OCI-LY1 (cell line): ENCODE measurements around the gene IGLL5.

Experiments
- H2AFZ ChIP-seq: fragments of 200-600 bp; sonication (generic), shearing (Covaris generic); 2 replicates; pipeline ENCODE4 v1.6.0; 2014; ENCODE audit warnings: antibody characterized with exemption, mild to moderate bottlenecking, low read length
- H3F3A ChIP-seq: fragments of 200-600 bp; sonication (generic), shearing (Covaris generic); 2 replicates; pipeline ENCODE4 v1.6.0; 2014; ENCODE audit warnings: mild to moderate bottlenecking, antibody characterized with exemption, low read length, moderate library complexity; ENCODE audit not compliant: insufficient read depth
- H3K27ac ChIP-seq: fragments of 200-600 bp; sonication (generic); 2 replicates; pipeline ENCODE4 v1.5.1; 2014; ENCODE audit warnings: low read length, mixed run types, mild to moderate bottlenecking, low read depth; ENCODE audit not compliant: poor library complexity, severe bottlenecking
- H3K27me3 ChIP-seq: fragments of 200-600 bp; sonication (generic); 2 replicates; pipeline ENCODE4 v1.6.0; 2014; ENCODE audit warnings: antibody characterized with exemption, mild to moderate bottlenecking, low read length, moderate library complexity; ENCODE audit not compliant: insufficient read depth
- H3K36me3 ChIP-seq: fragments of 200-600 bp; sonication (generic); 2 replicates; pipeline ENCODE4 v1.6.1; 2014; ENCODE audit warnings: mild to moderate bottlenecking, antibody characterized with exemption, low read length, moderate library complexity, mixed read lengths; ENCODE audit not compliant: insufficient read depth
- H3K4me1 ChIP-seq: fragments of 200-600 bp; sonication (generic); 2 replicates; pipeline ENCODE4 v1.5.1; 2014; ENCODE audit warnings: mild to moderate bottlenecking, low read length, moderate library complexity; ENCODE audit not compliant: insufficient read depth, severe bottlenecking
- H3K4me2 ChIP-seq: fragments of 200-600 bp; sonication (generic), shearing (Covaris generic); 2 replicates; pipeline ENCODE4 v1.6.1; 2014; ENCODE audit warnings: low read length
- H3K4me3 ChIP-seq: fragments of 200-600 bp; sonication (generic); 2 replicates; pipeline ENCODE4 v1.5.1; 2014; ENCODE audit warnings: low read length, low read depth, mild to moderate bottlenecking, mixed read lengths; ENCODE audit not compliant: poor library complexity, severe bottlenecking
- H3K79me2 ChIP-seq: fragments of 200-600 bp; shearing (Covaris generic); 2 replicates; pipeline ENCODE4 v1.6.1; 2016; ENCODE audit warnings: mixed run types, low read length, mixed read lengths; ENCODE audit not compliant: insufficient read depth
- H3K9ac ChIP-seq: fragments of 200-600 bp; sonication (generic), shearing (Covaris generic); 2 replicates; pipeline ENCODE4 v1.6.1; 2014; ENCODE audit warnings: mild to moderate bottlenecking, low read length, mixed read lengths
- H3K9me2 ChIP-seq: fragments of 200-600 bp; sonication (generic), shearing (Covaris generic); 2 replicates; pipeline ENCODE4 v1.6.1; 2014; ENCODE audit warnings: low read depth, mild to moderate bottlenecking, low read length, mixed read lengths
- H3K9me3 ChIP-seq: fragments of 200-600 bp; shearing (Covaris generic); 2 replicates; pipeline ENCODE4 v1.6.1; 2014; ENCODE audit warnings: low read length, mixed read lengths
- H4K20me1 ChIP-seq: fragments of 200-600 bp; sonication (generic), shearing (Covaris generic); 2 replicates; pipeline ENCODE4 v1.6.0; 2016; ENCODE audit warnings: mild to moderate bottlenecking, low read length; ENCODE audit not compliant: insufficient read depth
- EZH2 ChIP-seq: fragments of 200-600 bp; sonication (generic), shearing (Covaris generic); IDR thresholded peaks from 2 replicates; pipeline ENCODE4 v1.8.0; 2017; ENCODE audit warnings: borderline replicate concordance, mixed run types, mild to moderate bottlenecking, antibody characterized with exemption, low read length, moderate library complexity, mixed read lengths
- TF ChIP-seq, protein P1 (sequence below): fragments of 200-600 bp; sonication (generic), shearing (Covaris generic); IDR thresholded peaks from 2 replicates; pipeline ENCODE4 v1.5.1; 2017; ENCODE audit warnings: mild to moderate bottlenecking, antibody characterized with exemption, low read length, moderate library complexity, mixed read lengths

IGLL5 gene

DNA sequence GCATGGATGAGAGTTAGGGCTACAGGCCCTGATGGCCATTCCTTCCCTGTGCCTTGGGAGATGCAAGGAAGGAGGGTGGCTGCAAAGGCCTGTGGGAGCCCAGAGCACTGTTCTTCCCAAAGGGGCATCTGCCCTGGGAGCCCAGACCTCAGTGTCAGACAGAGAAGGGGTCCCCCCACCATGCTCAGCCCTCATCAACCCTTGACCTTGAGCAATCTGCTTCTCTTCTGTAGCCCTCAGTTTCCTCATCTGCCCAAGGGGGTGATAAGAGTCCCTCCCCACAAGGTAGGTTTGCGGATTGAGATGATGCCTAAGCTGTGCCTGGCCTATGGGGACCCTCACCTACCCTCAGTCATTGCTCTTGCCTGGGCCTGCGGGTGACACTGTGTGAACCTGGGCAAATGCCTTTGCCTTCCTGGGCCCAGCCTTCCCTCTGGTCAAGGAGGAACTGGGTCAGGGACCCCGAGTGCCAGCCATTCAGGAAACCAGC lies 47.5 kb downstream of the IGLL5 start:
- Histone ChIP-seq H3K27me3 (no peaks in the 10 kb centered on the region), H3K9me3 (no peaks in the 10 kb centered on the region), H2AFZ (no peak overlapping the region), H3K79me2 (no peaks in the 10 kb centered on the region), H4K20me1 (no peaks in the 10 kb centered on the region), H3K4me3 (no peak overlapping the region), H3F3A (no peaks in the 10 kb centered on the region), H3K4me2 (peak overlapping the region; percentile 51), H3K4me1 (peaks cover 99% of the 10 kb centered on the region), H3K36me3 (no peaks in the 10 kb centered on the region), H3K27ac (peak overlapping the region; percentile 99), H3K9ac (peak overlapping the region; percentile 83), H3K9me2 (no peaks in the 10 kb centered on the region)
- TF ChIP-seq, protein P1, sequence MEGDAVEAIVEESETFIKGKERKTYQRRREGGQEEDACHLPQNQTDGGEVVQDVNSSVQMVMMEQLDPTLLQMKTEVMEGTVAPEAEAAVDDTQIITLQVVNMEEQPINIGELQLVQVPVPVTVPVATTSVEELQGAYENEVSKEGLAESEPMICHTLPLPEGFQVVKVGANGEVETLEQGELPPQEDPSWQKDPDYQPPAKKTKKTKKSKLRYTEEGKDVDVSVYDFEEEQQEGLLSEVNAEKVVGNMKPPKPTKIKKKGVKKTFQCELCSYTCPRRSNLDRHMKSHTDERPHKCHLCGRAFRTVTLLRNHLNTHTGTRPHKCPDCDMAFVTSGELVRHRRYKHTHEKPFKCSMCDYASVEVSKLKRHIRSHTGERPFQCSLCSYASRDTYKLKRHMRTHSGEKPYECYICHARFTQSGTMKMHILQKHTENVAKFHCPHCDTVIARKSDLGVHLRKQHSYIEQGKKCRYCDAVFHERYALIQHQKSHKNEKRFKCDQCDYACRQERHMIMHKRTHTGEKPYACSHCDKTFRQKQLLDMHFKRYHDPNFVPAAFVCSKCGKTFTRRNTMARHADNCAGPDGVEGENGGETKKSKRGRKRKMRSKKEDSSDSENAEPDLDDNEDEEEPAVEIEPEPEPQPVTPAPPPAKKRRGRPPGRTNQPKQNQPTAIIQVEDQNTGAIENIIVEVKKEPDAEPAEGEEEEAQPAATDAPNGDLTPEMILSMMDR: no peak
- no peak for TF ChIP-seq EZH2

DNA sequence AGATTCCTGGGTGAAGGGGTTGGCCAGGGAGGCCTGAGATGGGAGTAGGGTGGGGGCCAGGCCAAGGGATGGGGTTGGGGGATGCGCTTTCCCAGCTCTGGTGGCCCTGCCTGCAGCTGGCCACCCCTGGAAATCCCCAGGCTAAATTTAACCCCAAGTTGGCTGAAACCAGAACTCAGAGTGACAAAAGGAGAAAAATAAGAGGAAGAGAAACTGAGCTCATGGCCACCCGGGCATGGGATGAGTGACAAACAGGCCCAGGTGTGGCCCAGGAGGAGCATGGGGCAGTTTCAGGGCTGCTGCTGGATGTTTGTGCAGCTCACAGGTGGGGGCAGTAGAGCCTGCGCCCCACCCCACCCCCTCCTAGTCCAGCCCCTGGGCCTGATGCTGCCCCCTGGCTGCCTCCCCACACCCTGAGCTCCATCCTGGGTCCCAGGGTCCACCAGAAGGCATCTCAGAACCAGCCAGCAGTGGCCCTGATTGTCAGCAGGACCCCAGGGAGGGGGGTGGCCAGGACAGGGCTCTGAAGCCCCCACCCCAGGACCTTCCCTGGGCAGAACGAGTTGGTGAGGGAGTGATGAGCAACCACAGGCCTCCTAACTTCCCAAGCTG lies 48.0 kb downstream of the IGLL5 start:
- H4K20me1 ChIP-seq: no peaks in the 10 kb centered on the region
- H3K9me3 ChIP-seq: no peaks in the 10 kb centered on the region
- no peaks in the 10 kb centered on the region for H3K36me3 ChIP-seq
- H3K27ac ChIP-seq: peak overlapping the region; percentile 99
- no peaks in the 10 kb centered on the region for H3K27me3 ChIP-seq
- no peak overlapping the region for H2AFZ ChIP-seq
- H3F3A ChIP-seq: no peaks in the 10 kb centered on the region
- no peaks in the 10 kb centered on the region for H3K79me2 ChIP-seq
- TF ChIP-seq EZH2: no peak
- TF ChIP-seq, protein P1: peak; percentile 78; the same call in 1 of the 2 replicates
- H3K4me3 ChIP-seq: peak overlapping the region; percentile 13
- peak overlapping the region; percentile 95 for H3K9ac ChIP-seq
- H3K9me2 ChIP-seq: no peaks in the 10 kb centered on the region
- H3K4me1 ChIP-seq: peaks cover 99% of the 10 kb centered on the region
- peak overlapping the region; percentile 55 for H3K4me2 ChIP-seq

DNA sequence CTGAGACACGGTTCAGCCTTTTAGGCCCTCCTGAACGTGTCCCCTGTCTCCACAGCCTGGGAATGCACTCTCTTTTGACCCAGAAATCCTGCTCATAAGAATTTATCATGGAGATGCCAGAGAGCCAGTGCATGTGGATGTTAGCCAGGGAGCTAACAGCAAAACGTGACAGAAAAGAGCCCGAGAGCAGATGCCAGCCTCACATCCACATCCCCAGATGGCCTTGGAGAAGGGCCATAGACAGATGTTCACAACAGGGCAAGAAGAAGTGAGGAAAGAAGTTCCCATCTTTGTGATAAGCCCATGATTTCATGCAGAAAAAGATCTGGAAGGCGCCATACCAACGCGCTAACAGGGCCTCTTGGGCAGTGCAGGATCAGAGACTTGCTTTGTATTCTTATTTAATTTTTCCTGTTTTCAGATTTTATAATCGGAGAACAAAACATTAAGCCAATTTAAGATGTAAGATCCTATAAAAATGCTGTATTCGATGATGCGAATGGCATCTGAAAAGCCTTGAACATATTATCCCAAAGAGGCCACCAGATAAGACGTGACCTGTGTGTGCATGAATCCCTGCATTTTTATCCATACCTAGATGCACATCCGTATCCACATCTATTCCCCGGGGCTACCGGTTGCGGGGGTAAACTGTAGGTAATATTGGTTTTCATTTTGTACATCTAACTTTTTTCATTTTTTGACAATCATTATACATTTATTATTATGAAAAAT lies 48.7 kb downstream of the IGLL5 start:
- no peak for TF ChIP-seq EZH2
- TF ChIP-seq, protein P1: no peak
- H3K36me3 ChIP-seq: no peaks in the 10 kb centered on the region
- H3K27ac ChIP-seq: peak overlapping the region; percentile 99
- no peaks in the 10 kb centered on the region for H3F3A ChIP-seq
- H3K9me3 ChIP-seq: no peaks in the 10 kb centered on the region
- H3K4me3 ChIP-seq: peak overlapping the region; percentile 13
- peak overlapping the region; percentile 95 for H3K9ac ChIP-seq
- H3K79me2 ChIP-seq: no peaks in the 10 kb centered on the region
- no peaks in the 10 kb centered on the region for H4K20me1 ChIP-seq
- no peaks in the 10 kb centered on the region for H3K9me2 ChIP-seq
- H3K4me1 ChIP-seq: peaks cover 99% of the 10 kb centered on the region
- H3K27me3 ChIP-seq: no peaks in the 10 kb centered on the region
- H3K4me2 ChIP-seq: peak overlapping the region; percentile 55
- no peak overlapping the region for H2AFZ ChIP-seq
